ENCODE results near the gene GCLC.
"Not testable (repeated sequence)": the region's sequence is repeated elsewhere in the genome, so short reads cannot be mapped to it uniquely, and the experiment has no call there.

The GCLC gene

GRCh38 chr6:53581173-53581773 lies 36.4 kb upstream of the GCLC start:
- no peak for TF ChIP-seq CTCF (IDR thresholded peaks at IDR 0.05; ENCODE audit: unreplicated experiment in 3 of 3)
- Mint-ChIP-seq H3K36me3 (ENCODE audit: low read depth) (no peaks in the 10 kb centered on the region), H3K9me3 (peaks cover 3% of the 10 kb centered on the region), H3K4me1 (peaks cover 44% of the 10 kb centered on the region), H3K27me3 (ENCODE audit: low read depth) (no peaks in the 10 kb centered on the region), H3K27ac (peak overlapping the region; percentile 74 to 95 (median 78)), H3K4me3 (peak overlapping the region in 1 of 3 experiments; percentile 45)

- no peak for TF ChIP-seq CTCF (IDR thresholded peaks at IDR 0.05; ENCODE audit: unreplicated experiment in 3 of 3)
- no peak overlapping the region for H3K4me3 Mint-ChIP-seq
- peak overlapping the region in 2 of 3 experiments; percentile 59 to 68 for H3K27ac Mint-ChIP-seq
- no peaks in the 10 kb centered on the region for H3K36me3 Mint-ChIP-seq (ENCODE audit: low read depth)
- H3K4me1 Mint-ChIP-seq, result peaks cover 37% of the 10 kb centered on the region
- H3K9me3 Mint-ChIP-seq, result no peaks in the 10 kb centered on the region
- H3K27me3 Mint-ChIP-seq (ENCODE audit: low read depth), result no peaks in the 10 kb centered on the region
These were observed 34.4 kb upstream of the GCLC start for GRCh38 chr6:53579338-53579737.

GRCh38 chr6:53578371-53578770 lies 33.5 kb upstream of the GCLC start:
- H3K36me3 Mint-ChIP-seq (ENCODE audit: low read depth), result no peaks in the 10 kb centered on the region
- no peaks in the 10 kb centered on the region for H3K27me3 Mint-ChIP-seq (ENCODE audit: low read depth)
- TF ChIP-seq CTCF (IDR thresholded peaks at IDR 0.05; ENCODE audit: unreplicated experiment in 3 of 3), result no peak
- peaks cover 37% of the 10 kb centered on the region for H3K4me1 Mint-ChIP-seq
- H3K9me3 Mint-ChIP-seq, result no peaks in the 10 kb centered on the region
- no peak overlapping the region for H3K4me3 Mint-ChIP-seq
- no peak overlapping the region for H3K27ac Mint-ChIP-seq

- Mint-ChIP-seq H3K4me3 (no peak overlapping the region), H3K27me3 (ENCODE audit: low read depth) (no peaks in the 10 kb centered on the region), H3K36me3 (ENCODE audit: low read depth) (no peaks in the 10 kb centered on the region), H3K4me1 (no peaks in the 10 kb centered on the region), H3K27ac (no peak overlapping the region), H3K9me3 (no peaks in the 10 kb centered on the region)
- TF ChIP-seq CTCF (IDR thresholded peaks at IDR 0.05; ENCODE audit: unreplicated experiment in 3 of 3), result no peak
These were observed 28.4 kb upstream of the GCLC start for GRCh38 chr6:53573299-53573698.

- not testable (repeated sequence) for H3K27ac Mint-ChIP-seq; H3K27me3 Mint-ChIP-seq (ENCODE audit: low read depth); H3K4me3 Mint-ChIP-seq; H3K4me1 Mint-ChIP-seq; H3K9me3 Mint-ChIP-seq; H3K36me3 Mint-ChIP-seq (ENCODE audit: low read depth)
These were observed 27.5 kb upstream of the GCLC start for GRCh38 chr6:53572379-53572778.

- no peak overlapping the region for H3K4me3 Mint-ChIP-seq
- TF ChIP-seq CTCF (IDR thresholded peaks at IDR 0.05; ENCODE audit: unreplicated experiment in 3 of 3), result no peak
These were observed 24.1 kb upstream of the GCLC start for GRCh38 chr6:53568776-53569616.

More at GRCh38 chr6:53568776-53569616, 24.1 kb upstream of the GCLC start:
- no peaks in the 10 kb centered on the region for H3K36me3 Mint-ChIP-seq (ENCODE audit: low read depth)
- no peak overlapping the region for H3K27ac Mint-ChIP-seq
- H3K4me1 Mint-ChIP-seq, result no peaks in the 10 kb centered on the region
- no peaks in the 10 kb centered on the region for H3K9me3 Mint-ChIP-seq
- H3K27me3 Mint-ChIP-seq (ENCODE audit: low read depth), result peaks cover 2% of the 10 kb centered on the region

All from nephron (organoid).